Measurements from ENCODE around the gene A1CF. TPM values are rescaled to one million over a fixed set of nuclear protein-coding genes. Genes with fewer than 3 reads are reported as not detected.

A1CF gene
- total and polyA plus RNA-seq, 10 of the 15 experiments (the other 5 are each of a cell fraction or from before 2014, with no cell fraction given), result 0.10 TPM; not detected in 9

GRCh38 chr10:50896721-50897120, 11.3 kb upstream of the A1CF start:
- BruUV-seq (replicated peaks), result no TSS peak
- intact Hi-C loops (cut with micrococcal nuclease; ENCODE audit: unreplicated experiment), result loop anchor here (10.0 kb wide), 2 partner anchors 112 to 232 kb away; no protein-coding TSS in a partner anchor
- no peaks in the 10 kb centered on the region for H4K20me1 ChIP-seq (ENCODE audit: control insufficient read depth, insufficient read depth)
- POLR2A ChIA-PET, result no interaction called here
- H2AFZ ChIP-seq (ENCODE audit: control insufficient read depth, low read depth, low read length), result no peak overlapping the region
- no peak for FAIRE-seq
- no peak overlapping the region for H3K27ac ChIP-seq (ENCODE audit: control insufficient read depth, insufficient read depth)
- ATAC-seq, result no peak
- no peak overlapping the region for H3K9ac ChIP-seq (ENCODE audit: control insufficient read depth, insufficient read depth, low read length)
- CTCF ChIA-PET, result interaction anchor here (1.3 kb wide), 2 partner anchors 11 to 157 kb away, joined by 3 read pairs; partner anchors contain the start of genes A1CF and ASAH2B
- RAD21 ChIA-PET (ENCODE audit: unreplicated experiment), result no interaction called here
- in situ Hi-C loops (cut with MboI), result no loop called here
- DNase-seq (ENCODE audit: low read depth, low spot score), result no peak
- H3K79me2 ChIP-seq (ENCODE audit: control insufficient read depth, insufficient read depth, low read length), result no peaks in the 10 kb centered on the region
- H3K9me3 ChIP-seq (replicated peaks; ENCODE audit: control insufficient read depth, insufficient read depth, low read length), result no peaks in the 10 kb centered on the region
- no peak overlapping the region for H3K4me3 ChIP-seq
- no peak overlapping the region for H3K4me2 ChIP-seq (ENCODE audit: control insufficient read depth, insufficient read depth)
- H3K36me3 ChIP-seq (ENCODE audit: control insufficient read depth in 2 of 2, insufficient read depth in 2 of 2, low read length in 1 of 2), result no peaks in the 10 kb centered on the region
- no peaks in the 10 kb centered on the region for H3K4me1 ChIP-seq (ENCODE audit: control insufficient read depth, insufficient read depth, low read length)
- SMC1A ChIA-PET (ENCODE audit: uncharacterized antibody, unreplicated experiment), result no interaction called here
- no peaks in the 10 kb centered on the region; a peak in 1 of 4 replicates for H3K27me3 ChIP-seq (replicated peaks in 1 of 2; ENCODE audit: control insufficient read depth in 2 of 2, insufficient read depth in 2 of 2, low read length in 1 of 2)
- TF ChIP-seq KDM1A (IDR thresholded peaks at IDR 0.05; ENCODE audit: borderline replicate concordance), result no peak
- no peak for TF ChIP-seq DPF2 (IDR thresholded peaks at IDR 0.05)
- no peak for TF ChIP-seq E4F1 (IDR thresholded peaks at IDR 0.05; ENCODE audit: borderline replicate concordance, partially characterized antibody)
- TF ChIP-seq MEF2A (IDR thresholded peaks at IDR 0.05; ENCODE audit: insufficient read depth, low read depth, low read length), result no peak
- TF ChIP-seq KAT2A (conservative IDR thresholded peaks at IDR 0.05; ENCODE audit: control insufficient read depth, low read depth, low read length), result no peak
- no peak for TF ChIP-seq CTCF (IDR thresholded peaks at IDR 0.05 in 2 of 3, conservative IDR thresholded peaks at IDR 0.05 in 1 of 3; ENCODE audit: control insufficient read depth in 2 of 3, extremely low read depth in 1 of 3, insufficient read depth in 1 of 3, low read depth in 3 of 3, low read length in 3 of 3)
- TF ChIP-seq JUND (IDR thresholded peaks at IDR 0.05; ENCODE audit: low read depth, low read length), result no peak
- TF ChIP-seq RCOR1 (conservative IDR thresholded peaks at IDR 0.05; ENCODE audit: low read depth, low read length), result no peak
- no peak for TF ChIP-seq CREM (IDR thresholded peaks at IDR 0.05; ENCODE audit: low read depth)
- no peak for TF ChIP-seq HDAC2 (IDR thresholded peaks at IDR 0.05)
- no peak for TF ChIP-seq BACH1 (IDR thresholded peaks at IDR 0.05; ENCODE audit: borderline replicate concordance)
- no peak for TF ChIP-seq PAX5 (IDR thresholded peaks at IDR 0.05; ENCODE audit: borderline replicate concordance, low read depth, low read length)
- TF ChIP-seq CHD4 (IDR thresholded peaks at IDR 0.05), result no peak
- TF ChIP-seq IKZF1 (conservative IDR thresholded peaks at IDR 0.05), result no peak
- no peak for TF ChIP-seq NFIC (IDR thresholded peaks at IDR 0.05; ENCODE audit: low read depth, low read length)
- TF ChIP-seq MLLT1 (IDR thresholded peaks at IDR 0.05), result no peak
- no peak for TF ChIP-seq NFYB (IDR thresholded peaks at IDR 0.05; ENCODE audit: insufficient read depth, low read depth, low read length)

Data from GM12878 (cell line).